GM10847 (cell line): ENCODE data around the gene GATD1.

Source experiments
- POLR2A ChIP-seq: IDR thresholded peaks from 2 replicates; pipeline ENCODE4 v1.6.1; 2011; ENCODE audit not compliant: insufficient read length; ENCODE audit errors: extremely low read depth

Gene GATD1

GRCh38 chr11:766936-767210 lies 10.4 kb downstream of the GATD1 start:
- no peak for TF ChIP-seq POLR2A

- TF ChIP-seq POLR2A: no peak
Observed at GRCh38 chr11:766106-766935, 11.0 kb downstream of the GATD1 start.

- no peak for TF ChIP-seq POLR2A
Observed at GRCh38 chr11:765802-766091, 11.5 kb downstream of the GATD1 start.

GRCh38 chr11:765025-765801 lies 12.1 kb downstream of the GATD1 start:
- no peak for TF ChIP-seq POLR2A

- no peak for TF ChIP-seq POLR2A
Observed at GRCh38 chr11:764322-765024, 12.8 kb downstream of the GATD1 start.

GRCh38 chr11:763549-764321 lies 13.6 kb downstream of the GATD1 start:
- TF ChIP-seq POLR2A: no peak

- no peak for TF ChIP-seq POLR2A
Observed at GRCh38 chr11:763073-763463, 14.2 kb downstream of the GATD1 start.

- TF ChIP-seq POLR2A: no peak
Observed at GRCh38 chr11:762421-763072, 14.7 kb downstream of the GATD1 start.

GRCh38 chr11:761526-762108 lies 15.7 kb downstream of the GATD1 start:
- no peak for TF ChIP-seq POLR2A

- no peak for TF ChIP-seq POLR2A
Observed at GRCh38 chr11:760236-760635, 17.1 kb downstream of the GATD1 start.

- TF ChIP-seq POLR2A: no peak
Observed at GRCh38 chr11:749731-750130, 27.6 kb downstream of the GATD1 start.

- TF ChIP-seq POLR2A: no peak
Observed at GRCh38 chr11:748007-748359, 29.3 kb downstream of the GATD1 start.

- peak; percentile 63 for TF ChIP-seq POLR2A
Observed at GRCh38 chr11:747158-748006, 29.9 kb downstream of the GATD1 start, which contains the start of gene TALDO1. Gene TALDO1, plus strand, starts transcription at chr11:747464. Its CDS starts 18 bp downstream, at chr11:747482.

- TF ChIP-seq POLR2A: no peak
Observed at GRCh38 chr11:746289-747157, 30.8 kb downstream of the GATD1 start.
